HG02840 (cell line): ENCODE measurements around the gene RNU2-63P.
"Not testable (repeated sequence)": the region's sequence is repeated elsewhere in the genome, so short reads cannot be mapped to it uniquely, and the experiment has no call there.

Experiments
- ATAC-seq: cut with Tn5 transposase; IDR thresholded peaks from one replicate; pipeline ENCODE4 v1.9.1; 2021; ENCODE audit warnings: mild to moderate bottlenecking, moderate library complexity, moderate number of reproducible peaks; ENCODE audit not compliant: unreplicated experiment, low FRiP score

Gene RNU2-63P

DNA sequence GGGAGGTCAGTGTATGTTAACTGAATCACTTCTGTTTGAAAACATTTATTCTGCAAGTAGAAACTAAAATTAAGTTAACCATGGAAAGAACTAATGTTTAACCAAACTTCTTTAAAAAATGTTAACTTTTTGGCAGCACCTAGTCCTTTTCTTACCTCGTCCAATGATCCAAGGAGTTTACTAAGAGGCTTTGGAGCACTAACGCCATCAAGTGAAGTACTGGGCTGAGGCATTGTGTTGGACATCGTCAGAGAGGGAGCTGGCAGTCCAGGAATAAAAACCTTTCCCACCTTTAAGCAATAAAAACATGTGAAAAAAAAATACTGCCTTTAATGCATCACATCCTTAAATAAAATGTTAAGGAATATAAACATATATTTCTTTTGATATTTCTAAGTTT, 23.8 kb downstream of the RNU2-63P start:
- not testable (repeated sequence) for ATAC-seq

DNA sequence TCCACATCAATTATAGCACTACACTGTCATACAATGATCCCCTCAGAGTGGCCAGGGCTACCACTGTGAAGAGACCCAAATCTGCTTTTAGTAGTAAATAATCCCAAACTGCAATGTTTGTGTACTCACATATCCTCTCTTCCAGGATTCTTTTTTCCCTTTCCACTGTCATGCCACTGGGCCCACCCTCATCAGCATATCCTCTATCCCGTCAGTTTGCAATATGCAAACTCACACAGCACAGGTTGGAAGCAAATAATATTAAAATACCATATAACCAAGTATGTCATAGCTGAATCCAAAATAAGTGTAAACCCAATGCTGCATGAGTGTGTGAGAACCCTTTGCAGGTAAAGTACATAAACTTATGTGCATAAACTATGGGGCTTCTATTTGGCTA, 28.9 kb downstream of the RNU2-63P start:
- not testable (repeated sequence) for ATAC-seq

DNA sequence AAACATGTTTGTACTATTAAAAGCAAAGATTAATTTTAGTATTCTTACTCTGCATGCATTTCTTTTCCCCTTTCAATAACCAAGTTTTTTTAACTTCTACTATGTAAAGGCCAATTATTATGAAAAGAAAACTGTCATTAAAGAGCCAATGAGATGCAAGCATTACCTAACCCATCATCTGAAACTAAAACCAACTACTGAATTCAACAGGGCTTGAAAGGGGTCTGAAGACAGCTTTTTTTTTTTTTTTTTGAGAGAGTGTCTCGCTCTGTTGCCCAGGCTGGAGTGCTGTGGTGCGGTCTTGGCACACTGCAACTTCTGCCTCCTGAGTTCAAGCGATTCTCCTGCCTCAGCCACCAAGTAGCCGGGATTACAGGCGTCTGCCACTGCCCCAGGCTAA, 30.4 kb downstream of the RNU2-63P start:
- ATAC-seq, result not testable (repeated sequence)

GRCh38 chr2:87981182-87981581, 35.2 kb downstream of the RNU2-63P start:
- ATAC-seq, result not testable (repeated sequence)

DNA sequence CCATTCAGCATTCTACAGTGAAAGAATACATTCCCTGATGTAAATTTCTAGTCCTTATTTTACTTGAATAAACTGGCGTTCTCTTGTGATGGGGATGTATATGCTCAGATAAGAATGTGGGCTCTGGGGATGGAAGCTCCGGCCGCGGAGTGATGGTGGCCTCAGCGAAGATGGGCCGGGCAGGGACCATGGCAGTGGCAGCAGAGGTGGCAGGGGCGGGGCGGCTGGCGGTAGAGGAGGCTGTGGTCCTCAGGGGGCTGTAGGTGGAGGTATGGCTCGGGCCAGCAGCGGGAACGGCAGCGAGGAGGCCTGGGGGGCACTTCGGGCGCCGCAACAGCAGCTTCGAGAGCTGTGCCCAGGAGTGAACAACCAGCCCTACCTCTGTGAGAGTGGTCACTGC, 44.0 kb downstream of the RNU2-63P start:
- ATAC-seq, result not testable (repeated sequence)
